HuH-7 (cell line): ENCODE results near the gene AMMECR1L.
"Not testable (repeated sequence)": the region's sequence is repeated elsewhere in the genome, so short reads cannot be mapped to it uniquely, and the experiment has no call there.

ENCODE experiments used
- DNase-seq: peaks from one replicate; pipeline ENCODE4 v3.0.0; 2011; ENCODE audit warnings: low spot score

The AMMECR1L gene

DNA sequence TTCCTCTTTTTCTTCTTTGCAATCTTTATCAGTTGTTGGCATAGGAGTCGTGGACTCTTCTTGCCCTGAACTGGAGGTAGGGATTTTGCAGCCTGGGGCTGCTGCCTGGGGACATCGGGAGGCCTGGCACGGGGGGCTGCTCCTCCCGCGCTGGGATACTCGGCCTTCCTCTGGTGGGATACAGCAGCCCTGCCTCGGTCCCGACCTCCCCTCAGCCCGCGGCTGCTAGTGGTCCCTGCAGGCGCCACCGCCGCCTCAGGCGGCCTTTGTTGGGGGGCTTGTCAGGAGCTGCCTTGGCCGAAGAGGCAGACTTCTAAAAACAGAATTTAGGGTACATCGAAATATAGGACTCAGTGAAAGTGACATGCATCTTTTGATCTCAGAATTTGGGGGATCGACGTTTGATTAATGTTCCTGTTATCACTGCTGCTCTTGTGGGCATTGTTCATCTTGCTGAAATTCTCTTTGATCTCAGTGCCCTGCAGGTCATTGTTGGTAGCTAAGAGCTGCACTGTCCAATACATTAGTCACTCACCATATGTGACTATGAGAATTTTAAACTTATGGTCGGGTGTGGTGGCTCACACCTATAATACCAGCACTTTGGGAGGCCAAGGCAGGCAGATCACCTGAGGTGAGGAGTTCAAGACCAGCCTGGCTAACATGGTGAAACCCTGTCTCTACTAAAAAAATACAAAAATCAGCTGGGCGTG lies 44.1 kb downstream of the AMMECR1L start:
- no peak for DNase-seq

DNA sequence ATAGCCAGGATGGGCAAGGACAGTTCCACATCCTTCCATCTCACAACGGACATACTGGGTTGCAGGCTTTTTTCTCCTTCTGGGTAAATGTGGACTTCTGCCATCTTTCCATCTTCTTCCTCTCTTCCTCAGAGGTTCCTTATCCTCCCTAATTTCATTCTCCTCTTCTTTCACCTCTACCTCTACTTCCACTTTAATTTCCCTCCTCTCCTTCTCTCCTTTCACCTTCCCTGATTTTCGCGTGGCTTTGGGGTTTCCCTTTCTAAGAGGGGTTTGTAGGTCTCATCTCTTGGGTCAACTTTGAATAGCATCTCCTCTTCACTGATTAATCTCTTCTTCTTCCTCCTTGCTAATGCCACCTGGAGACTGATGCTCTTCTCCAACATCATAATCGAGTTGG lies 44.9 kb downstream of the AMMECR1L start:
- no peak for DNase-seq

DNA sequence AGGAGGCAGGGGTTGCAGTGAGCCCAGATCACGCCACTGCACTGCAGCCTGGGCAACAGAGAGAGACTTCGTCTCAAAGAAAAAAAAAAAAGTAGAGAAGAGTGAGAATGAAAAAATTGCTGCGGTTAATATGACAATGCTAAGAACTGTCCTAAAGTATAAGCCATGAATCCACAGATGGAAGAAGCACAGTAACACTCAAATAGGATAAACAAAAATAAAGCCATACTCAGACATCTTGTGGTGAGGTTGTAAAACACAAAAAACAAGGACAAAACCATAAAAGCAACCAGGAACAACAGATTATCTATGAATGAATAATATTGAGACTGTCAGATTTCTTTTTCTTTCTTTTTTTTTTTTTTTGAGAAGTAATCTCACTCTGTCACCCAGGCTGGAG lies 50.8 kb downstream of the AMMECR1L start:
- no peak for DNase-seq

DNA sequence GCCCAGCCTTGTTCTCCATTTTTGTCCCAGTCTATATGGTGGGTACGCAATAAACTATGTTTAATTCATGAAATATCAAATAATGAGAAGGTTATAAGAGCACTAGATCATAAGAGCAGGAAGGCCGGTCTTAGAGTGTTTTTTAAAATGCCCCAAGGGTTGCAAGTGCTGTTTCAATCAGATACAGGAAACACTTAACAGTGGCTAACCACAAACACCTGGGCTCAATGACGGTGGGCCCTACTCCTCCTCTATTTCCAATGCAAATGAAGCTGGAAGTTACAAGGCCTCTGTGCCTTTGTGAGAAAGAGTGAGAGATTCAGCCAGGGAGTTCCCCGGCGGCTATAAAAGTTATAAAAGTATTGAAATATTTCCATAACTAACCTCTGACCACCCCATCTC lies 55.9 kb downstream of the AMMECR1L start:
- DNase-seq: no peak

DNA sequence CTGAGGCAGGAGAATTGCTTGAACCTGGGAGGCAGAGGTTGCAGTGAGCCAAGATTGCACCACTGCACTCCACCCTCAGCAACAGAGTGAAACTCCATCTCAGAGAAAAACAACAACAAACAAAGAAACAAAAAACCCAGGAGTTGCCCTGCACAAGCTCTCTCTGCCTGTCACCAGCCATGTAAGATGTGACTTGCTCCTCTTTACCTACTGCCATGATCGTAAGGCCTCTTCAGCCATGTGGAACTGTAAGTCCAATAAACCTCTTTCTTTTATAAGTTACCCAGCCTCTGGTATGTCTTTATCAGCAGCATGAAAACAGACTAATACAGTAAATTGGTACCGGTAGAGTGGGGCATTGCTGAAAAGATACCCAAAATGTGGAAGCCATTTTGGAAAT lies 59.0 kb downstream of the AMMECR1L start:
- DNase-seq: not testable (repeated sequence)

DNA sequence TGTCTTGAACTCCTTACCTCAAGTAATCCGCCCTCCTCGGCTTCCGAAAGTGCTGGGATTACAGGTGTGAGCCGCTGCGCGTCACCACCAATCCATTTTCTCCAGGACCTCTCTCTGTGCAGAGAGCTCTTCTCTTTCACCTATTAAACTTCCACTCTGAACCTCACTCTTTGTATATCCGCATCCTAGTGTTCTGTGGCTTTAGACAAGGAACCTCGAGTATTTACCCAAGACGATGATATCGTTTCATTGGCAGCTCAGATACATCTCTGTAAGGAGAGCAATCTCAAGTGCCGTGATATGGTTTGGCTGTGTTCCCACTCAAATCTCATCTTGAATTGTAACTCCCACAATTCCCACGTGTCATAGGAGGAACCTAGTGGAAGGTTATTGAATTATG lies 59.7 kb downstream of the AMMECR1L start:
- DNase-seq: no peak

DNA sequence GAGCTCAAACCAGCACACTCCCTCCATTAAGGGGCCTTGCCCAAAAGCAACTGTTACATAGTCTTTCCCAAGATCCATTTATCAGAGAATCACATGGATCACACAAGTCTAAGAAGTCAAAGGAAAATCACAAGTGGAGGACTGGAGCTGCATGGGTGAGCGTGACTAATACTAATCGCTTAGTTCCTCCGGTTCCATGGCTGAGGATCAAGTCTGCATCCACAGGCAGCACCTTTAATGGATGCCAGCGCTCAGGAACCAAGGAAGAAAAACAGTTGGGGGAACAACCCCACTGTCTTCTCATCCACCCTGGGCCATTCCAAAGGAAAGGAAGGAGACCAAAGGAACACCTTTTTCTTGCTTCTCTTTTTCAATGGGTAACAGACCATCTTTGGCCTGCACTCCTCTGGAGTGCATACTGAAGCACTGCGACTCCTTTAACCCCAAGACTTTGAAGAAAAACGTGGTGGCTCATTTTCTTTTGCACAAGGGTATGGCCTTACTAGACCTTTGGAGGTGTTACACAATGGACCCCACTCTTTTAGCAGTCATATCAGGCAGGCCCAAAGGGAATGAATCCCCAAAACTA lies 65.6 kb downstream of the AMMECR1L start:
- DNase-seq: no peak

DNA sequence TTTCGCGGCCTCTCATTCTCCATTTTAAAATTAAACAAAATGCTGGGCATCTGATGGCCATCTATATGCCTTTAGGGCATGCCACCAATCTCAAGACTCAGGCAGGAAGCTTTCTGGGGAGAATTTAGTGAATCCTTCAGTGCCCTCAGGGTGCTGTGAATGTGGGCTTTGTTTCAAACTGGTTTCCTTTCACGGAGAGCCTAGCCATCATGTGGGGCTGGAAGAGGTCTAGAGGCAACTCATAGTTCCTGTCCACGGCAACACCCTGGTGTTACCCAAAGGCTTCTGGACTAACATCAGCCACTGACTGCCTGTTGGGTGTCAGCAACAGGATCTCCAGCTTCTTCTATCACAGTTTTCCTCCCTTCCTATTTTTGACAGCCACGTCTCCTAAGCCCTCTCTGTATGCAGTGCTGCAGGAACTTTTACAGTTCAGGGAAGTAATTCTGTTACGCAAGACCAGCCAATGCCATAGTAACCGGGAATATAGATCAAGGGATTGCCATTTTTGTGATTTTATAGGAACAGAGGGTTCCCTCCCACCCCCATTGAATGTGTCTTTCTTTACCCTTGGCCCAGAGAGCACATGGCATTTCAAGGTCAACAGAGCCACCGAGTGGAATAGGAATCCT lies 66.8 kb downstream of the AMMECR1L start:
- no peak for DNase-seq

DNA sequence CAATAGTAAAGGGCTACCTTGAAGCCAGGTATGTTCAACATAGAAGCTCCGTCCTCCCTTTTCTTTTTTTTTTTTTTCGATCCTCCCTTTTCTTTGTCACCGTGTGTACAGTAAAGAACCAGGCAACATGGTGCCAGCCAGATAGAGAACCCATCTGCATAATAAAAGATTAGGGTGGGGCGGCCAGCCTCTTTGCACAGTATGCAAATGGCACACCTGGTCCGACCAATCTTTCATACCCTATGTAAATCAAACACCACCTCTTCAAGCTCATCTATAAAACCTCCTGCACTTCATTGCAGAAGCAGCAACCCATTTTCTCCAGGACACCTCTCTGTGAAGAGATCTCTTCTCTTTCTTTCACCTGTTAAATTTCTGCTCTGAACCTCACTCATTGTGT lies 67.5 kb downstream of the AMMECR1L start:
- DNase-seq: no peak

DNA sequence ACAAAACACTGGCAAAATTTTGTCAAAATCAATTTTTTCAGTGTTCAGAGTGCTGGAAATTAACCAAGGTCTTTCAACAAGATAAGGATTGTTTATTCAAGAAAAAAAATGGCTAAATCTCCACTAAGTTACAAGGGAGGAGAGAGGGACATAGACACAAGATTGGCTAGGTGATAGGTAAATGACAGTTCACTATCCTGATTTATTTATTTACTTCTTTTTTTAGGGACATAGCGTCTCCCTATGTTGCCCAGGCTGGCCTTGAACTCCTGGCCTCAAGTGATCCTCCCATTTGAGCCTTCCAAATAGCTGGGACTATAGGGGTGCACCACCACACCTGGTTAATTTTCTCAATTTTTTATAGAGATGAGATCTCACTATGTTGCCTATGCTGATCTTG lies 71.1 kb downstream of the AMMECR1L start:
- no peak for DNase-seq

DNA sequence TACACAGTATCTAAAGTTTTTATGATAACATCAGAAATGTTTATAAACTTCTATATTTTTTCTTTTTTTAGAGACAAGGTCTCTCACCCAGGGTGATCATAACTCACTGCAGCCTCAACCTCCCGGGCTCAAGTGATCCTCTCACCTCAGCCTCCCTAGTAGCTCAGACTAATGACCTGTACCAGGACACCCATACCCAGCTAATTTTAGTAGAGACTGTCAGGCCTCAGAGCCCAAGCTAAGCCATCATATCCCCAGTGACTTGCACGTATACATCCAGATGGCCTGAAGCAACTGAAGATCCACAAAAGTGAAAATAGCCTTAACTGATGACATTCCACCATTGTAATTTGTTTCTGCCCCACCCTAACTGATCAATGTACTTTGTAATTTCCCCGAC lies 73.3 kb downstream of the AMMECR1L start:
- DNase-seq: not testable (repeated sequence)
